A549 treated with CpdA at 1 μM for 4 hours (cell line): ENCODE results near the gene DACH1. TPM values are rescaled to one million over a fixed set of nuclear protein-coding genes. Genes with fewer than 3 reads are reported as not detected.

Experiments
- total RNA-seq: library from RNA; stranded (reverse); fragments of 200-300 nt; extraction: Qiagen RNA extraction; gene quantifications from 5 replicates; pipeline ENCODE4 v1.2.3, GENCODE V29; 2022; ENCODE audit warnings: low read depth

The DACH1 gene
- not detected in 5 replicates for total RNA-seq

DNA sequence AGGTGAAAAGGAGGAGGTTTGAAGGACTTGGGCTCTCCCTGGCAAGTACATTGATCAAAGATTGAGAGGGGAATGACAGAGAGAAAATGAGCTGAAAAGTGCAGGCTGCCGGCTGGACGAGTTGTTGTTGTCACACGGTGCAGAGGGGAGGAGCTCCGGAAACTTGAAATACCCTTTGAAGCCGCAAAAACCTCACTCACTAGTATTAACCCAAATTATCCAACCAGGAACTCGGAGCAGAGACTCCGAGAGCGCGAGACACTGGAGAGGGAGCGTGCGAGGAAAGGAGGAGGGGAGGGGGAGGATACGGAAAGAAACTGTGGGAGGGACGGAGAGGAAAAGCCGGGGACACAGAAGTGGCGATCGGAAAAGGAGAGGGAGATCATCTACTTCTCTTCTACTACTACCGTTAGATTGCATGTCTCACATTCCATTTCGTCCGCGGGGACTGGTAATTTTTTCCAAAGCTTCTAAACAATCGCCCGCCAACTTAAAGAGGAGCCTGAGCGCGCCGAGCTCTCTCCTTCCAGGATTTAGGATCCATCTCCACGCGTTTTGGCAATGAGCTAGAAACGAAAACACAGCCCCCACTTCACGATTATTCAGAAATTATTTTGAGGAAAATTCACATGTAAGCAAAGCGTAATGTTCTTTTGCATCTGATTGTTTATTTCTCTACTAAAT lies at the start of gene DACH1:
Gene DACH1, minus strand, starts transcription at position 74 of the 684 bp plus-strand sequence.

